Adrenal gland (tissue), 12 donors: ENCODE results near the gene IGFBP5. TPM values are rescaled to one million over a fixed set of nuclear protein-coding genes. Genes with fewer than 3 reads are reported as not detected.

Experiments used
- DNase-seq, 7 donors: peaks; one replicate each; pipeline ENCODE4 v3.0.0-alpha.2; 2019 to 2020
- H3K27ac ChIP-seq, 5 donors: fragments of 200-600 bp; sonication (generic) in 4 of 5; 1 replicate in 3 of 5; 2 replicates in 2 of 5; pipeline versions ENCODE4 v1.5.1 to v1.8.0; 2016 to 2020; ENCODE audit warnings: mild to moderate bottlenecking in 1 of 5
- H3K27me3 ChIP-seq: fragments of 200-600 bp; 2 replicates; pipeline ENCODE4 v1.8.0; 2021
- H3K36me3 ChIP-seq, 2 donors: fragments of 200-600 bp; replicated peaks in 1 of 2; 1 replicate in 1 of 2; 2 replicates in 1 of 2; pipeline versions ENCODE4 v1.5.1 to v1.8.0; 2018 to 2022
- H3K4me1 ChIP-seq, 2 donors: fragments of 200-600 bp; replicated peaks in 1 of 2; 1 replicate in 1 of 2; 2 replicates in 1 of 2; pipeline versions ENCODE4 v1.5.1 to v1.8.0; 2018 to 2021
- H3K4me3 ChIP-seq, 4 donors: fragments of 200-600 bp; sonication (generic) in 3 of 4; one replicate each; pipeline ENCODE4 v1.5.1; 2016 to 2018
- H3K9me3 ChIP-seq, 3 donors: fragments of 200-600 bp; sonication (generic) in 1 of 3; replicated peaks in 1 of 3; 1 replicate in 2 of 3; 2 replicates in 1 of 3; pipeline versions ENCODE4 v1.5.1 to v1.8.0; 2016 to 2021
- POLR2A ChIP-seq, 2 donors: fragments of 450-650 bp; IDR thresholded peaks; one replicate each; pipeline ENCODE4 v1.6.1; 2017; ENCODE audit warnings: antibody characterized with exemption in 2 of 2, mild to moderate bottlenecking in 2 of 2, moderate library complexity in 1 of 2
- WGBS, 4 donors: extraction: QIAGEN DNeasy Blood & Tissue Kit in 2 of 4; methylation state at CpG; one replicate each; pipeline versions ENCODE4 v1.1.5 to v1.1.7; 2013 to 2017; 5-methylcytosine and 5-hydroxymethylcytosine counted together
- intact Hi-C, 2 donors: fragments of 100-400 bp; cut with DNase I; formaldehyde crosslinking; loops; one replicate each; pipeline versions ENCODE4 v1.14.1 to v1.15.0; 2022 to 2023
- polyA plus RNA-seq, 3 donors: library from polyadenylated mRNA; stranded (reverse); fragments of 200-250 nt in 2 of 3; fragments of 350-450 nt in 1 of 3; fragmentation: Illumina TruSeq in 1 of 3; extraction: RNeasy Lipid Tissue Mini Kit (QIAGEN cat#74804) in 1 of 3; gene quantifications; one replicate each; pipeline ENCODE4 v1.2.3, GENCODE V29; 2013 to 2014
- total RNA-seq, 9 donors: library from RNA; depleted of rRNA in 4 of 9; stranded (reverse); fragments of >200 nt in 4 of 9; fragments of 120-200 nt in 1 of 9; fragmentation: NEBNext Ultra II Directional in 1 of 9; extraction: Animal tissue kit (Norgen Biotek cat#: 25700) in 1 of 9; gene quantifications; one replicate each; pipeline versions ENCODE4 v1.1.0 to v1.2.4, GENCODE V29; 2013 to 2023
- TF ChIP-seq, protein P1 (sequence below), 6 experiments: fragments of 450-650 bp in 4 of 6; fragments of 200-600 bp in 2 of 6; sonication (generic) in 1 of 6; IDR thresholded peaks; 1 replicate in 5 of 6; 2 replicates in 1 of 6; pipeline versions ENCODE4 v1.5.1 to v1.8.0; 2016 to 2021; ENCODE audit warnings: antibody characterized with exemption in 6 of 6, mild to moderate bottlenecking in 2 of 6, moderate library complexity in 1 of 6
- donor health status: healthy with polysubstance abuse.
- donor health status: Bipolar disorder and iron deficiency.
- donor health status: DM: yes; HTN: yes; CAD: no.
- donor health status: DM: no; HTN: no; CAD: no.
- donor health status: DM: no; HTN: no; CAD: no.
- donor health status: DM: yes; HTN: yes; CAD: no.

Gene IGFBP5
- total and polyA plus RNA-seq, 12 donors: 92.5 to 2,550 (median 609) TPM

DNA sequence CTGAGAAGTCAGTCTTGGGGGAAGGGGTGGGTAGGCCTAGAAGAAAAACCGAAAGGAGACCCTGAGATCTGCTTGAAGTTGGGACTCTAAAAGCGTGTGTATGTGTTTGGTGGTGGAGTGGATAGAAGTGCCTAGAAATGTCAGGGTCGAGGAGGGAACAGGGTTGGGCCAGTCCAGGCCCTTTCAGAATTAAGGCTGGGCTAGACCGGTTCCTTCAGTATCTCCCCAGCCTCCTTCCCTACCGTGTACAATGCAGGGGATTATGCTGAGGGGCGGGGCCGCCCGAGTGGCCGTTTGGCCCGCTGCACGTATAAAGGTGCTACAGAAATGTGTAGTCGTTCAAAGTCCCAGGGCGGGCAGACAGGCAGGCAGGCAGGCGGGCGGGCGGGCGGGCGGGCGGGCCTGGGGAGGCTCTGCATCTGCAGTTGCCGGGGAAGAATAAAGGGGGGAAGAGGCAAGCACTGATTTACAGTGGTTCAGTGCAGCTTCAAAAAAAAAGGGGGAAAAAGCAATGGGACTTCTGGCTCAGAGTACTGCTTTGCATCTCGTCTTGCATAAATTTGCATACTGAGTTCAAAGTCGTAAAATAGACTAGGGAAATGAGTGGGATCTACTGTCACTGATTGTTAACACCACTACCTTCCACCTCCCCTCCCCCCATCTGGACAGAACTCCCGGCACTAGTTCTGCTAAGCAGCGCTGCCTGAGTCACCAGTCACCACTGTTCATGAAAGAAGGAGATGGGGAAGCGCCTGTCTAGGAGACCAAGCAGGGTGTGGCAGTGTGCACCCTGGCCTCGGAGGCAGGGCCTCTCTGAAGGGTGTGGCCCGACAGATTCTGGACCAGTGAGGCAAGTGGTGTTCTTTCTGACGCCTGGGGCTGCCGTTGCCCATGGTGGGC, 58.5 kb downstream of the IGFBP5 start:
- Histone ChIP-seq H3K9me3 (no peaks in the 10 kb centered on the region), H3K27me3 (no peaks in the 10 kb centered on the region), H3K4me1 (peaks cover 6 to 18% of the 10 kb centered on the region in 2 donors), H3K36me3 (no peaks in the 10 kb centered on the region), H3K4me3 (no peak overlapping the region), H3K27ac (no peak overlapping the region)
- peak in 1 of 7 donors; percentile 63 for DNase-seq
- TF ChIP-seq POLR2A (IDR thresholded peaks at IDR 0.05): no peak
- TF ChIP-seq, protein P1, sequence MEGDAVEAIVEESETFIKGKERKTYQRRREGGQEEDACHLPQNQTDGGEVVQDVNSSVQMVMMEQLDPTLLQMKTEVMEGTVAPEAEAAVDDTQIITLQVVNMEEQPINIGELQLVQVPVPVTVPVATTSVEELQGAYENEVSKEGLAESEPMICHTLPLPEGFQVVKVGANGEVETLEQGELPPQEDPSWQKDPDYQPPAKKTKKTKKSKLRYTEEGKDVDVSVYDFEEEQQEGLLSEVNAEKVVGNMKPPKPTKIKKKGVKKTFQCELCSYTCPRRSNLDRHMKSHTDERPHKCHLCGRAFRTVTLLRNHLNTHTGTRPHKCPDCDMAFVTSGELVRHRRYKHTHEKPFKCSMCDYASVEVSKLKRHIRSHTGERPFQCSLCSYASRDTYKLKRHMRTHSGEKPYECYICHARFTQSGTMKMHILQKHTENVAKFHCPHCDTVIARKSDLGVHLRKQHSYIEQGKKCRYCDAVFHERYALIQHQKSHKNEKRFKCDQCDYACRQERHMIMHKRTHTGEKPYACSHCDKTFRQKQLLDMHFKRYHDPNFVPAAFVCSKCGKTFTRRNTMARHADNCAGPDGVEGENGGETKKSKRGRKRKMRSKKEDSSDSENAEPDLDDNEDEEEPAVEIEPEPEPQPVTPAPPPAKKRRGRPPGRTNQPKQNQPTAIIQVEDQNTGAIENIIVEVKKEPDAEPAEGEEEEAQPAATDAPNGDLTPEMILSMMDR (IDR thresholded peaks at IDR 0.05): no peak
- WGBS, 4 donors: 56 to 66% (median 61%) methylated on average over 27 to 29 of the region's 29 CpGs
- intact Hi-C loops: no loop called here

DNA sequence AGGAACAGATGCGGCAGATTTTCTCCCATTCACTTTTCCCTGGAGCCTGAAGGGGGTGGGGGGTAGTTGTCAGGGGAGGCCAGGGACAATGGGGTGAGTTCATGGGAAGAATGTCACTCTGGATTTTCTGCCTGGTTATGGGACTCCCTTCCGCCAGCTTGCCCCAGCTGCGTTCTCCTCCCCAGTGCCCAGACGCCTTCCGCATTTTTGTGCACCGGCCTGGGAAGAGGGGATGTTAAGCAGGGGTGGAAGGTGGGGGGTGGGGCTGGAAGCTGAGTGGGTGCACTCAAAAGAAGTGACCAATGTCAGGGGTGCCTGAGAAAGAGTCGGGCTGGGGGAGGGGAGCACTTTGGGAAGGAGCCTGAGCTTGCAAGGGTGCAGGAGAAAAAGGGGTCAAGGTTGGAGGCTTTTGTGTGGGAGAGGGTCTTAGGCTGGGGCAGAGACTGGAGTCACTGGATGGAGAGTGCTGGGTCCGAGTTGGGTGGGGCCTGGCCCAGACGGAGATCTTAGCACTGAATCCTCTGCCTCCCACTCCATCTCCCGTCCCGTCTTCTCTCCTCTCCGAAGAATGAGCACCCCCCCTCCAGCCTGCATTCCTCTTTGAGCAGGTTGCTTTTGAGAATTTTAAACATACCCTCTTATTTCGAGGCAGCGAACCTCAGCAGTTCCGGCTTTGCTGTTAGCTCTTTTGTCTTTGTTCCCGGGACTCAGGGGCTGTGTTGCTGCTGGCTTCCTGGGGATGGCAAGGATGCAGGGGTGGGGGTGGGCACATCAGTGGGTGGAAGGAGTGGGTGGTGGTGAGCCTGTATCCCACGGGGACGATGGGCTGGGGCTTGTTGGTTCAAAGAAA, 59.4 kb downstream of the IGFBP5 start:
- no peaks in the 10 kb centered on the region for H3K27me3 ChIP-seq
- no peak for DNase-seq
- WGBS, 4 donors: 64 to 76% (median 67%) methylated on average over 18 of the region's 18 CpGs

DNA sequence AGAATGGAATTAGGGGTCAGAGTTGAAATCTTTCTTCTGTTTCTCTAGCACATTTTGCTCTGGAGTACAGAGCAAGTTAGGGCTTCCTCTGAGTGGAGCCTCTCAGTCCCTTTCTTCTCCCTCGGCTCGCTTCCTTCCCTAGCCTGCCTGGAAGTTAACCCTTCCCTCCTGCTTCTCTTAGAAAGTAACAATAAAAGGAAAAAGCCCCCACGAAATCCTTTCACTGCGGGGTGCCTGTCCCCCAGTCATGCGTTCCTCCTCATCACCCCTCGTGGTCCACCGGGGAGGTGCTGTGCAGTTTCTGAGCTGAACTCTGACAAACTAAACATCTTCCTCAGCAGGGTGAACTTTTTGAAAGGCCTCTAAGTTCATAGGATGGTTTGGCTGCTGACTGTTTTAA, 60.2 kb downstream of the IGFBP5 start:
- intact Hi-C loops: no loop called here
- Histone ChIP-seq H3K4me3 (peak overlapping the region in 1 of 4 donors; percentile 74), H3K27me3 (no peaks in the 10 kb centered on the region), H3K36me3 (no peaks in the 10 kb centered on the region), H3K27ac (peak overlapping the region in 1 of 5 donors; percentile 2), H3K4me1 (peaks cover 6 to 18% of the 10 kb centered on the region in 2 donors), H3K9me3 (no peaks in the 10 kb centered on the region)
- no peak for DNase-seq
- WGBS, 4 donors: 34 to 49% (median 44%) methylated on average over 7 of the region's 7 CpGs
- TF ChIP-seq, protein P1 (IDR thresholded peaks at IDR 0.05): no peak
- no peak for TF ChIP-seq POLR2A (IDR thresholded peaks at IDR 0.05)

More for the DNA sequence above, 59.4 kb downstream of the IGFBP5 start:
- H3K4me3 ChIP-seq: no peak overlapping the region
- no peaks in the 10 kb centered on the region for H3K9me3 ChIP-seq
- intact Hi-C loops: no loop called here
- no peaks in the 10 kb centered on the region for H3K36me3 ChIP-seq
- H3K4me1 ChIP-seq: peaks cover 6 to 18% of the 10 kb centered on the region in 2 donors
- TF ChIP-seq, protein P1 (IDR thresholded peaks at IDR 0.05): no peak
- no peak for TF ChIP-seq POLR2A (IDR thresholded peaks at IDR 0.05)
- no peak overlapping the region for H3K27ac ChIP-seq
